ENCODE data around the gene RXFP3.

The RXFP3 gene

DNA sequence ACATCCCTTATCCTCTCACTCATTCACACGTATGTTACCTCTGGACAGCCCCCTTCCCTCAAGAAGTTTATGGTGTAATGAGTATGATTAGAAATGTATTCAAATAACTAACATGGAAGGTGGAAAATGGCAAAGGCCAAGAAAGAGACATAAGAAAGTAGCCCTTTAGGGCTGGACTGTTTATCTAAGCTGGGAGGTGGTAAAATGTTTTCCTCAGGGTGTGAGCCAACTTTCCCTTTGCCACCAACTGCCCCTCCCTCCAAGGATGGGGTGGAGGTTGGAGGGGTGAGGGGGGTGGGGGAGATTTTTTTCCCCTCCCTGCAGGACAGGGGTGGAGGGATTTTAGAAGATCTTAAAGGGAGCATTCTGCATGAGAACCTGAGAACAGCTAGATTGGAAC is 40.1 kb downstream of the RXFP3 start:
- ATAC-seq (ENCODE audit: low read depth): no peak
- Histone ChIP-seq H3K9me3 (ENCODE audit: severe bottlenecking) (no peaks in the 10 kb centered on the region), H3K27ac (ENCODE audit: poor library complexity, severe bottlenecking) (no peak overlapping the region), H3K27me3 (ENCODE audit: insufficient read depth, poor library complexity, severe bottlenecking) (no peaks in the 10 kb centered on the region), H3K4me1 (ENCODE audit: insufficient read depth, poor library complexity, severe bottlenecking) (no peaks in the 10 kb centered on the region), H3K4me3 (ENCODE audit: severe bottlenecking) (no peak overlapping the region), H3K36me3 (ENCODE audit: low read depth) (no peaks in the 10 kb centered on the region)
- TF ChIP-seq, protein P1, sequence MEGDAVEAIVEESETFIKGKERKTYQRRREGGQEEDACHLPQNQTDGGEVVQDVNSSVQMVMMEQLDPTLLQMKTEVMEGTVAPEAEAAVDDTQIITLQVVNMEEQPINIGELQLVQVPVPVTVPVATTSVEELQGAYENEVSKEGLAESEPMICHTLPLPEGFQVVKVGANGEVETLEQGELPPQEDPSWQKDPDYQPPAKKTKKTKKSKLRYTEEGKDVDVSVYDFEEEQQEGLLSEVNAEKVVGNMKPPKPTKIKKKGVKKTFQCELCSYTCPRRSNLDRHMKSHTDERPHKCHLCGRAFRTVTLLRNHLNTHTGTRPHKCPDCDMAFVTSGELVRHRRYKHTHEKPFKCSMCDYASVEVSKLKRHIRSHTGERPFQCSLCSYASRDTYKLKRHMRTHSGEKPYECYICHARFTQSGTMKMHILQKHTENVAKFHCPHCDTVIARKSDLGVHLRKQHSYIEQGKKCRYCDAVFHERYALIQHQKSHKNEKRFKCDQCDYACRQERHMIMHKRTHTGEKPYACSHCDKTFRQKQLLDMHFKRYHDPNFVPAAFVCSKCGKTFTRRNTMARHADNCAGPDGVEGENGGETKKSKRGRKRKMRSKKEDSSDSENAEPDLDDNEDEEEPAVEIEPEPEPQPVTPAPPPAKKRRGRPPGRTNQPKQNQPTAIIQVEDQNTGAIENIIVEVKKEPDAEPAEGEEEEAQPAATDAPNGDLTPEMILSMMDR (IDR thresholded peaks at IDR 0.05; ENCODE audit: poor library complexity, severe bottlenecking): no peak
- no peak for DNase-seq (ENCODE audit: low spot score)

DNA sequence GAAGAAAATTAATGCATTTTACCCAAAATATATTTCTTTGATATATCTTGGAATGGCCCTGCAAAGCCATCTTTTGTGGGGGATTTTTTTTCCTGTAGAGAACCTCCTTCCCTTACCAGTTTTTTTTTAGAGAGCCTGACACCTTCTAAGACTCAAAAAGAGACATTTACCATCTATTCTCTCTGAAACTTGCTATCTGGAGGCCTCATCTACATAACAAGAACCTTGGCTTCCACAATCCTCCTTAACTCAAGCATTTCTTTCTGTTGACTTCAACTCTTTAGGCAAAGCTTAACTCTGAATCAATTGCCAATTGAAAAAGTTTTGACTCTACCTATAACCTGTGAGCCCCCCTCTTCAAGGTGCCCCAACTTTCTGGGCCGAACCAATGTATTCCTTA is 42.1 kb downstream of the RXFP3 start:
- TF ChIP-seq, protein P1 (IDR thresholded peaks at IDR 0.05; ENCODE audit: poor library complexity, severe bottlenecking): no peak
- Histone ChIP-seq H3K9me3 (ENCODE audit: severe bottlenecking) (no peaks in the 10 kb centered on the region), H3K27ac (ENCODE audit: poor library complexity, severe bottlenecking) (no peak overlapping the region), H3K4me3 (ENCODE audit: severe bottlenecking) (no peak overlapping the region), H3K4me1 (ENCODE audit: insufficient read depth, poor library complexity, severe bottlenecking) (no peaks in the 10 kb centered on the region), H3K36me3 (ENCODE audit: low read depth) (no peaks in the 10 kb centered on the region), H3K27me3 (ENCODE audit: insufficient read depth, poor library complexity, severe bottlenecking) (no peaks in the 10 kb centered on the region)
- ATAC-seq (ENCODE audit: low read depth) (no peak), DNase-seq (ENCODE audit: low spot score) (no peak)

DNA sequence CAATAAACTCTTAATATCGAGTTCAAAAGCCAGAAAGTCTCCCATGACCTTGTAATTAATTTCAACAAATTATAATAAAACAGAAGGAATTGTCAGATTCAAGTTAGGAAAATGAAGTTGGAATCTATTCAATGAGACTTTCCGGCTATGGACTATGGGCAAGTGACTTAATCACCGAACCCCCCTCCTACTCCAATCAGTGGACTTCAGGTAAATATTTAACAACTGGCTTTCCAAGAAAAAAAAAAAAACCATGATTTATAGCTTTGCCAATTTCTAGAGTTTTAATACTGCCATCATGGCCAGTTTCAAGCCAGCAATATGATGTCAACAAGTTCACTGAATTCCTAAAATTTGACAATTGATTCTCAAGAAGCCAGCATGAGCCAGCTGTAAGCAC is 43.8 kb downstream of the RXFP3 start:
- H3K9me3 ChIP-seq (ENCODE audit: severe bottlenecking): no peaks in the 10 kb centered on the region
- no peak for ATAC-seq (ENCODE audit: low read depth)
- TF ChIP-seq, protein P1 (IDR thresholded peaks at IDR 0.05; ENCODE audit: poor library complexity, severe bottlenecking): no peak
- DNase-seq (ENCODE audit: low spot score): no peak
- H3K36me3 ChIP-seq (ENCODE audit: low read depth): no peaks in the 10 kb centered on the region
- H3K27me3 ChIP-seq (ENCODE audit: insufficient read depth, poor library complexity, severe bottlenecking): no peaks in the 10 kb centered on the region
- H3K4me1 ChIP-seq (ENCODE audit: insufficient read depth, poor library complexity, severe bottlenecking): no peaks in the 10 kb centered on the region
- no peak overlapping the region for H3K27ac ChIP-seq (ENCODE audit: poor library complexity, severe bottlenecking)
- no peak overlapping the region for H3K4me3 ChIP-seq (ENCODE audit: severe bottlenecking)

DNA sequence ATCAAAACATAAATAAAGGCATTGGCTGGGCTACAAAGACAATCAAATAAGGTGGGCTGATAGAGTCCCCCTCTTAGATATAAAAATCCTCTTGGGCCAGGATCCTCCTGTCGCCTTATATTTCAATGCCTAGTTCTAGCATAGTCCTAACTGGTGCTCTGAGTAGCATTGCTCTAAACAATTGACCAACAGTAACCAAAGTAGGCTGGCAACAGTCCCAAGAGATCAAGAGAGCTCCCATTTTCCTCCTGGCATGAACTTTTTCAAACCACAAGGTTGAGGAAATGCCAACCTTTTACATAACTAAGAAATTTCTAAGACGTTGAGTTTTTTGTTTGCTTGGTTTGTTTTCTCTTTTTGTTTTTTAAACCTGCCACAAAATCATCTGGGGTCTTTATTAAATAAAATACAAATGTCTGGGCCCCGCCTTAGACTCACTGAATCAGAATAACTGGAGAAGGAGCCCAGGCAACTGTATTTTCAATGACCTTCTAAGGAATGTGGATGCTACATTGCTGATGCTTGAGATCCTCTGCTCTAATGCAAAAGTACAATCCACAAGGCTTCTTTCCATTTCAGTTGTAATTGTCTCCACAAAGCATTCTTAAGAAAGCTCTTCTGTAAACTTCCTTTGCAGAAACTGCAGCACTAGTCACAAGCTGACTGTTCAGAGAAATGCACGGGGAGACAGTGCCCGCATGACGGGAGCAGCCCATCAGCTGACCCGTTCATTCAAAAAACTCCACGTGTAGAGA is 45.4 kb downstream of the RXFP3 start:
- no peak overlapping the region for H3K27ac ChIP-seq (ENCODE audit: poor library complexity, severe bottlenecking)
- no peaks in the 10 kb centered on the region for H3K9me3 ChIP-seq (ENCODE audit: severe bottlenecking)
- no peaks in the 10 kb centered on the region for H3K4me1 ChIP-seq (ENCODE audit: insufficient read depth, poor library complexity, severe bottlenecking)
- no peak for DNase-seq (ENCODE audit: low spot score)
- TF ChIP-seq, protein P1 (IDR thresholded peaks at IDR 0.05; ENCODE audit: poor library complexity, severe bottlenecking): no peak
- H3K36me3 ChIP-seq (ENCODE audit: low read depth): no peaks in the 10 kb centered on the region
- no peaks in the 10 kb centered on the region for H3K27me3 ChIP-seq (ENCODE audit: insufficient read depth, poor library complexity, severe bottlenecking)
- no peak for ATAC-seq (ENCODE audit: low read depth)
- no peak overlapping the region for H3K4me3 ChIP-seq (ENCODE audit: severe bottlenecking)

DNA sequence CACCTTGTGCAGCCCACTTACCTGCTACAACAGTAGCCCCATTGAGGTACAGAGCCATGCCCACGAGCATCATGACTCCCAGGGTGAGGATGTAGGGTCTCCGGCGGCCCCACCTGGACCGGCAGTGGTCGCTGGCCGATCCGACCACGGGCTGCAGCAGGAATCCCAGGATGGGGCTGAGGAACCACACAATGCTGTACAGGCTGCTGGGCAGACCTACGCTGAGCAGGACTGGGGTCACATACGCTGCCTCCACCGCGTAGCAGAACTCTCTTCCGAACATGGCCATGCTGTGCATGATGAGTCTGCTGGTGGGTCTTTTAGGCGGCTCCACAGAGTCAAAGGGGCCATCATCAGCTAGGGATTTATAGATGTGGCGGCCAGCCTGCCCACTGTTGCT is 48.0 kb downstream of the RXFP3 start:
- no peak for ATAC-seq (ENCODE audit: low read depth)
- Histone ChIP-seq H3K36me3 (ENCODE audit: low read depth) (peaks cover 6% of the 10 kb centered on the region; the same call in 1 of the 2 replicates), H3K9me3 (ENCODE audit: severe bottlenecking) (no peaks in the 10 kb centered on the region), H3K4me1 (ENCODE audit: insufficient read depth, poor library complexity, severe bottlenecking) (no peaks in the 10 kb centered on the region), H3K4me3 (ENCODE audit: severe bottlenecking) (no peak overlapping the region), H3K27ac (ENCODE audit: poor library complexity, severe bottlenecking) (no peak overlapping the region), H3K27me3 (ENCODE audit: insufficient read depth, poor library complexity, severe bottlenecking) (no peaks in the 10 kb centered on the region)
- no peak for DNase-seq (ENCODE audit: low spot score)
- TF ChIP-seq, protein P1 (IDR thresholded peaks at IDR 0.05; ENCODE audit: poor library complexity, severe bottlenecking): no peak
